Gastrocnemius medialis (tissue), 4 donors: ENCODE data around the gene RUNX1.

ENCODE experiments used
- CTCF ChIP-seq, 5 experiments: fragments of 450-650 bp in 3 of 5; fragments of 200-600 bp in 2 of 5; sonication (generic) in 2 of 5; IDR thresholded peaks in 4 of 5; conservative IDR thresholded peaks in 1 of 5; 1 replicate in 4 of 5; 2 replicates in 1 of 5; pipeline ENCODE4 v1.5.1; 2016 to 2019; ENCODE audit warnings: antibody characterized with exemption in 5 of 5, mild to moderate bottlenecking in 3 of 5, moderate library complexity in 3 of 5
- POLR2A ChIP-seq, 2 donors: fragments of 450-650 bp; IDR thresholded peaks; one replicate each; pipeline ENCODE4 v1.6.1; 2017; ENCODE audit warnings: antibody characterized with exemption in 2 of 2, mild to moderate bottlenecking in 2 of 2, moderate library complexity in 2 of 2

- TF ChIP-seq POLR2A (IDR thresholded peaks at IDR 0.05) (no peak), CTCF (IDR thresholded peaks at IDR 0.05 in 4 of 5, conservative IDR thresholded peaks at IDR 0.05 in 1 of 5) (no peak)
Observed at GRCh38 chr21:34781526-34781925, 267.6 kb downstream of the RUNX1 start.
